ENCODE measurements around the gene CAMKMT.

Gene CAMKMT

GRCh38 chr2:44649381-44649780, 287.6 kb downstream of the CAMKMT start:
- no peak for DNase-seq (ENCODE audit: low spot score)

- DNase-seq (ENCODE audit: low spot score), result no peak
Observed at GRCh38 chr2:44650796-44651195, 289.0 kb downstream of the CAMKMT start.

GRCh38 chr2:44651974-44652373, 290.2 kb downstream of the CAMKMT start:
- no peak for DNase-seq (ENCODE audit: low spot score)

- no peak for DNase-seq (ENCODE audit: low spot score)
Observed at GRCh38 chr2:44652701-44653100, 291.0 kb downstream of the CAMKMT start.

GRCh38 chr2:44655401-44655864, 293.7 kb downstream of the CAMKMT start:
- no peak for DNase-seq (ENCODE audit: low spot score)

- no peak for DNase-seq (ENCODE audit: low spot score)
Observed at GRCh38 chr2:44656460-44656859, 294.7 kb downstream of the CAMKMT start.

- no peak for DNase-seq (ENCODE audit: low spot score)
Observed at GRCh38 chr2:44663471-44664073, 301.8 kb downstream of the CAMKMT start.

- no peak for DNase-seq (ENCODE audit: low spot score)
Observed at GRCh38 chr2:44668336-44668735, 306.6 kb downstream of the CAMKMT start.

GRCh38 chr2:44671276-44671675, 309.5 kb downstream of the CAMKMT start:
- no peak for DNase-seq (ENCODE audit: low spot score)

- no peak for DNase-seq (ENCODE audit: low spot score)
Observed at GRCh38 chr2:44671916-44672315, 310.2 kb downstream of the CAMKMT start.

GRCh38 chr2:44672431-44672830, 310.7 kb downstream of the CAMKMT start:
- no peak for DNase-seq (ENCODE audit: low spot score)

- no peak for DNase-seq (ENCODE audit: low spot score)
Observed at GRCh38 chr2:44674473-44675284, 312.9 kb downstream of the CAMKMT start.

- no peak for DNase-seq (ENCODE audit: low spot score)
Observed at GRCh38 chr2:44676379-44676778, 314.6 kb downstream of the CAMKMT start.

GRCh38 chr2:44679584-44679983, 317.8 kb downstream of the CAMKMT start:
- no peak for DNase-seq (ENCODE audit: low spot score)

GRCh38 chr2:44679990-44680389, 318.2 kb downstream of the CAMKMT start:
- DNase-seq (ENCODE audit: low spot score), result no peak

- DNase-seq (ENCODE audit: low spot score), result no peak
Observed at GRCh38 chr2:44680424-44680971, 318.8 kb downstream of the CAMKMT start.

GRCh38 chr2:44680983-44681531, 319.3 kb downstream of the CAMKMT start:
- DNase-seq (ENCODE audit: low spot score), result no peak

- no peak for DNase-seq (ENCODE audit: low spot score)
Observed at GRCh38 chr2:44682459-44682858, 320.7 kb downstream of the CAMKMT start.

- no peak for DNase-seq (ENCODE audit: low spot score)
Observed at GRCh38 chr2:44684559-44684958, 322.8 kb downstream of the CAMKMT start.

- peak; percentile 30 for DNase-seq (ENCODE audit: low spot score)
Observed at GRCh38 chr2:44686561-44686960, 324.8 kb downstream of the CAMKMT start.

GRCh38 chr2:44687686-44688455, 326.1 kb downstream of the CAMKMT start:
- DNase-seq (ENCODE audit: low spot score), result no peak

GRCh38 chr2:44688456-44689124, 326.8 kb downstream of the CAMKMT start:
- no peak for DNase-seq (ENCODE audit: low spot score)

Measured in hepatic stellate cell (primary cell).